Suprapubic skin (tissue), 3 donors: ENCODE results near the gene KAZALD1.

ENCODE experiments used
- EP300 ChIP-seq: sonication (generic); formaldehyde crosslinking; IDR thresholded peaks from one replicate; pipeline ENCODE4 v1.6.1; 2017; ENCODE audit warnings: antibody characterized with exemption
- TF ChIP-seq, protein P1 (sequence below), 2 donors: fragments of 200-600 bp in 1 of 2; fragments of 450-650 bp in 1 of 2; sonication (generic) in 1 of 2; IDR thresholded peaks; one replicate each; pipeline ENCODE4 v1.5.1; 2016 to 2019; ENCODE audit warnings: antibody characterized with exemption in 2 of 2, mild to moderate bottlenecking in 1 of 2, moderate library complexity in 1 of 2

DNA sequence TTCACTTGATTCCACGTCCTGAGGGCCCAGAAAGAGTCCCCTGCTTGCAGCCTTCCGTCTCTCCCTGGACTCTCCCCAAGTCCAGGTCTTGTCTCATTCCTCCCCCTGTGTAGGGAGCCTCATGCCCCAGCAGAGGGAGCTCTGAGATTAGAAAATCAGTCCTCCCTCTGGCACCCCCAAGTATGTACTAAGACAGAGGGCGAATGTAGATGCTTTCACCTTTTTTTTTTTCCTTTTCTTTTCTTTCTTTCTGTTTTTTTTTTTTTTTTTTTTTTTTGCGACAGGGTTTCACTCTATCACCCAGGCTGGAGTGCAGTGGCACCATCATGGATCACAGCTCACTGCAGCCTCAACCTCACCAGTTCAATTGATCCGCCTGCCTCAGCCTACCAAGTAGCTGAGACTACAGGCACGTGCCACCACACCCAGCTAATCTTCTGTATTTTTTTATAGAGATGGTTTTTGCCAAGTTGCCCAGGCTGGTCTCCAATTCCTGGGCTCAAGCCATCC lies 20.5 kb upstream of the KAZALD1 start:
- TF ChIP-seq, protein P1, sequence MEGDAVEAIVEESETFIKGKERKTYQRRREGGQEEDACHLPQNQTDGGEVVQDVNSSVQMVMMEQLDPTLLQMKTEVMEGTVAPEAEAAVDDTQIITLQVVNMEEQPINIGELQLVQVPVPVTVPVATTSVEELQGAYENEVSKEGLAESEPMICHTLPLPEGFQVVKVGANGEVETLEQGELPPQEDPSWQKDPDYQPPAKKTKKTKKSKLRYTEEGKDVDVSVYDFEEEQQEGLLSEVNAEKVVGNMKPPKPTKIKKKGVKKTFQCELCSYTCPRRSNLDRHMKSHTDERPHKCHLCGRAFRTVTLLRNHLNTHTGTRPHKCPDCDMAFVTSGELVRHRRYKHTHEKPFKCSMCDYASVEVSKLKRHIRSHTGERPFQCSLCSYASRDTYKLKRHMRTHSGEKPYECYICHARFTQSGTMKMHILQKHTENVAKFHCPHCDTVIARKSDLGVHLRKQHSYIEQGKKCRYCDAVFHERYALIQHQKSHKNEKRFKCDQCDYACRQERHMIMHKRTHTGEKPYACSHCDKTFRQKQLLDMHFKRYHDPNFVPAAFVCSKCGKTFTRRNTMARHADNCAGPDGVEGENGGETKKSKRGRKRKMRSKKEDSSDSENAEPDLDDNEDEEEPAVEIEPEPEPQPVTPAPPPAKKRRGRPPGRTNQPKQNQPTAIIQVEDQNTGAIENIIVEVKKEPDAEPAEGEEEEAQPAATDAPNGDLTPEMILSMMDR (IDR thresholded peaks at IDR 0.05) = peak; percentile 79 to 91
- TF ChIP-seq EP300 = no peak
